HepG2 (cell line): ENCODE results near the gene POLD3. TPM values are rescaled to one million over a fixed set of nuclear protein-coding genes. Genes with fewer than 3 reads are reported as not detected.

Experiments
- ATAC-seq: fragments of 200-7000 bp; cut with Tn5 transposase; 3 replicates; pipeline ENCODE4 v1.9.1; 2020; ENCODE audit warnings: mild to moderate bottlenecking, moderate library complexity
- BruUV-seq: library from RNA; stranded (reverse); fragments of 400-500 nt; replicated peaks from 2 replicates; lab custom pipeline; 2021; lab: Mats Ljungman, UMichigan
- CTCF ChIA-PET: fragments of 300-600 bp; formaldehyde crosslinking; extraction: SDS; loops from one replicate; lab custom pipeline; 2021; ENCODE audit warnings: low total read pairs, inconsistent platforms, low intra/inter-chr PET ratio; lab: Yijun Ruan, JAX
- POLR2A ChIA-PET: fragments of 350-600 bp; sonication (Branson Sonifier 250); formaldehyde crosslinking; loops from one replicate; lab custom pipeline; 2020; ENCODE audit warnings: antibody characterized with exemption, inconsistent platforms; lab: Yijun Ruan, JAX
- DNase-seq: peaks from one replicate; pipeline ENCODE4 v3.0.0-alpha.2; 2015; ENCODE audit warnings: low spot score
- FAIRE-seq: peaks from 3 replicates; lab custom pipeline; 2011; peaks lifted over from hg19 to GRCh38; lab: Jason Lieb, UNC
- H2AFZ ChIP-seq: one replicate; pipeline ENCODE4 v1.6.1; 2011; ENCODE audit warnings: low read length, inconsistent platforms
- H3K27ac ChIP-seq: fragments of 300-600 bp; 3 replicates; pipeline ENCODE4 v1.8.0; 2011; ENCODE audit warnings: mixed run types, mild to moderate bottlenecking, mixed read lengths, low read length, inconsistent platforms; ENCODE audit not compliant: insufficient read depth; ENCODE audit errors: extremely low read length
- H3K27me3 ChIP-seq, 2 experiments: fragments of 200-600 bp in 1 of 2; 2 replicates in 1 of 2; 3 replicates in 1 of 2; pipeline versions ENCODE4 v1.6.0 to v1.8.0; 2011; ENCODE audit warnings: low read length in 2 of 2, mild to moderate bottlenecking in 2 of 2, moderate library complexity in 2 of 2, inconsistent platforms in 1 of 2; ENCODE audit not compliant: insufficient read depth in 2 of 2, control insufficient read depth in 1 of 2
- H3K36me3 ChIP-seq, 2 experiments: fragments of 200-600 bp in 1 of 2; replicated peaks in 1 of 2; 2 replicates in 1 of 2; 3 replicates in 1 of 2; pipeline versions ENCODE4 v1.5.1 to v1.8.0; 2011; ENCODE audit warnings: low read length in 2 of 2, inconsistent platforms in 1 of 2; ENCODE audit not compliant: insufficient read depth in 2 of 2, control insufficient read depth in 1 of 2
- H3K4me1 ChIP-seq: 2 replicates; pipeline ENCODE4 v1.5.1; 2012; ENCODE audit warnings: low read length, inconsistent platforms; ENCODE audit not compliant: insufficient read depth
- H3K4me2 ChIP-seq: 2 replicates; pipeline ENCODE4 v1.6.0; 2011; ENCODE audit warnings: low read depth, low read length, inconsistent platforms
- H3K4me3 ChIP-seq, 3 experiments: fragments of 200-600 bp in 1 of 3; sonication (generic), shearing (Covaris generic) in 1 of 3; replicated peaks in 1 of 3; 2 replicates each; pipeline ENCODE4 v1.5.1; 2011 to 2016; ENCODE audit warnings: low read length in 3 of 3, inconsistent platforms in 2 of 3, low read depth in 2 of 3, mild to moderate bottlenecking in 2 of 3, control low read depth in 1 of 3, mixed read lengths in 1 of 3; ENCODE audit not compliant: insufficient read depth in 1 of 3
- H3K79me2 ChIP-seq: one replicate; pipeline ENCODE4 v1.6.1; 2011; ENCODE audit warnings: low read length, inconsistent platforms; ENCODE audit not compliant: insufficient read depth
- H3K9ac ChIP-seq: 2 replicates; pipeline ENCODE4 v1.6.0; 2011; ENCODE audit warnings: mild to moderate bottlenecking, low read depth, low read length, inconsistent platforms; ENCODE audit not compliant: insufficient read depth
- H3K9me3 ChIP-seq: 2 replicates; pipeline ENCODE4 v1.5.1; 2012; ENCODE audit warnings: mild to moderate bottlenecking, low read length
- H4K20me1 ChIP-seq: 2 replicates; pipeline ENCODE4 v1.6.0; 2011; ENCODE audit warnings: inconsistent platforms, mild to moderate bottlenecking, low read length, moderate library complexity; ENCODE audit not compliant: insufficient read depth
- ARNTL ChIP-seq: sonication (generic); formaldehyde crosslinking; IDR thresholded peaks from 2 replicates; pipeline ENCODE4 v1.4.0; 2020; ENCODE audit warnings: mild to moderate bottlenecking, missing genetic modification reagents
- ESRRA ChIP-seq: sonication (generic); formaldehyde crosslinking; IDR thresholded peaks from 2 replicates; pipeline ENCODE4 v1.5.1; 2020; ENCODE audit warnings: mild to moderate bottlenecking, low read depth, missing genetic modification reagents
- SRSF1 ChIP-seq: fragments of 200-400 bp; formaldehyde crosslinking; optimal IDR thresholded peaks from 2 replicates; pipeline ENCODE3; 2017; ENCODE audit warnings: mild to moderate bottlenecking, low read depth, low read length, moderate library complexity
- SSRP1 ChIP-seq: IDR thresholded peaks from 2 replicates; pipeline ENCODE4 v1.6.1; 2016; ENCODE audit warnings: control low read depth
- ZBTB34 ChIP-seq: sonication (generic); formaldehyde crosslinking; IDR thresholded peaks from 2 replicates; pipeline ENCODE4 v1.8.0; 2022; ENCODE audit warnings: mild to moderate bottlenecking, missing genetic modification reagents
- ZNF124 ChIP-seq: sonication (generic); formaldehyde crosslinking; IDR thresholded peaks from 2 replicates; pipeline ENCODE4 v1.4.0; 2020; ENCODE audit warnings: missing genetic modification reagents
- ZNF205 ChIP-seq: IDR thresholded peaks from 2 replicates; pipeline ENCODE4 v1.6.1; 2018; ENCODE audit warnings: missing biosample characterization, missing genetic modification reagents
- ZNF274 ChIP-seq: sonication (generic); formaldehyde crosslinking; IDR thresholded peaks from 2 replicates; pipeline ENCODE4 v1.5.1; 2020; ENCODE audit warnings: mild to moderate bottlenecking, missing genetic modification reagents
- ZNF354B ChIP-seq: sonication (generic); formaldehyde crosslinking; IDR thresholded peaks from 2 replicates; pipeline ENCODE4 v1.8.0; 2022; ENCODE audit warnings: mild to moderate bottlenecking, missing genetic modification reagents
- ZNF713 ChIP-seq: sonication (generic); formaldehyde crosslinking; IDR thresholded peaks from 2 replicates; pipeline ENCODE4 v1.4.0; 2020; ENCODE audit warnings: mild to moderate bottlenecking, missing genetic modification reagents
- ZNF850 ChIP-seq: sonication (generic); formaldehyde crosslinking; conservative IDR thresholded peaks from 2 replicates; pipeline ENCODE4 v1.9.0; 2021; ENCODE audit warnings: mild to moderate bottlenecking, missing genetic modification reagents
- WGBS: methylation state at CpG from one replicate; pipeline ENCODE4 v1.1.6; 2017; ENCODE audit warnings: low lambda C conversion rate; 5-methylcytosine and 5-hydroxymethylcytosine counted together
- in situ Hi-C: cut with HindIII; loops from 2 replicates; pipeline ENCODE4 v1.10.0; 2017; ENCODE audit warnings: low pct_unique_long_range_greater_than_20kb; ENCODE audit not compliant: extremely low pct_ligation_motif_present
- intact Hi-C: fragments of 100-400 bp; cut with micrococcal nuclease; formaldehyde crosslinking; loops from one replicate; pipeline ENCODE4 v1.10.0; 2022; ENCODE audit not compliant: unreplicated experiment
- polyA plus RNA-seq, 8 experiments: library from polyadenylated mRNA; depleted of rRNA in 3 of 8; stranded (reverse) in 7 of 8; unstranded in 1 of 8; fragments of >200 nt; fragmentation: Illumina TruSeq in 4 of 8; extraction: Trizol in 4 of 8; gene quantifications; 2 replicates each; pipeline versions ENCODE4 v1.2.1 to v1.2.3, GENCODE V29; 2011 to 2016; ENCODE audit warnings: low read depth in 4 of 8, missing spikeins in 1 of 8, mixed read lengths in 1 of 8; ENCODE audit not compliant: insufficient read depth in 1 of 8
- total RNA-seq, 5 experiments: library from RNA; depleted of rRNA; stranded (reverse); fragments of >200 nt; fragmentation: Illumina TruSeq; extraction: Trizol; gene quantifications; 2 replicates each; pipeline ENCODE4 v1.2.3, GENCODE V29; 2016; ENCODE audit warnings: low read depth in 1 of 5
- TF ChIP-seq, protein P1 (sequence below): sonication (generic); formaldehyde crosslinking; IDR thresholded peaks from 2 replicates; pipeline ENCODE4 v1.5.0; 2020; ENCODE audit warnings: missing genetic modification reagents

The POLD3 gene
- total and polyA plus RNA-seq, 2 of the 13 experiments (the other 11 are each of a cell fraction or from before 2014, with no cell fraction given), result 6.3 to 18.9 TPM

DNA sequence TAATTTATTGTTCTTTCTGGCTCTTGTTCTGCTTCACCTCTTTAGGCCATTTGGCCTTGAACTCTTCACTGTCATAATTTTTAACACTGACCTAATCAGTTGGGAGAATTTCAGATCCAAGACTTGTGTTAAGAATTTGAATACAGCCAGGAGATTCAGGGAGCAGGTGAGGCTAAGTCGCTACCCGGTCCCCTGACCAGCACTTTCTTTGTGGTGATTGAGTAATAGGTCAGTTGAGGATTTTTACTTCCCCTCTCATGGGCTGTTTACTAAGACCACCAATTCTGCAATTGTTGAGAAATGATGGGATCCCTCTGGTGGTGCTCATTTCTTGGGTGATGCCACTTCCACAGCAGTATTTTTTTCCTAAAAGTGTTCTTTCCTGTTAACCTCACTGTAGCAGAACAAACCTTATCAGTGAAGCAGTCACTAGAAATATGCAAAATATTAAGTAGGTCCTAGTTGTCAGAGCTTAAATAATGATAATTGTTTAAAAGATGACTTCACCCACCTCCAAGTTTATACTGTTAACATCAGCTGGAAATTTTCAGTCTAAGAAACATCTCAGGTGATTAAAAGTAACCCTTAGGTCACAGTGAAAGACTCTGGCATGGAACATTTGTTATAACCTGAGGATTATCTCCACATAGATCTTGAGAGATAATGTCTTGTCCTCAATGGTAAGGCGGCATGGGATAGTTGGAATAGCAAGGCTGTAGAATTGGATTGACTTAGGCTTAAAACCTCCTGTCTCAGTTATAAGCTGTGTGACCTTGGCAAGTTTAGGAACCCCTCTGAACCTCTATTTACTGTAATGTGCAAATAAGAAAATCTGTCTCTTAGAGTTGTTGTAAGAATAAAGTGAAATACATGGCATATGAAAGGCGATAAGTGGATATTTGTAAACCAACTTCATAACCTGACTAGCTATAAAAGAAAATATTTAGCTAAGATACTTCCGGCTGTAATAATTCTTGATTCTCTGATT is 41.3 kb downstream of the POLD3 start:
- no peak for TF ChIP-seq SRSF1
- TF ChIP-seq SSRP1 (CRISPR knock-in tag), result no peak
- TF ChIP-seq ZNF274 (CRISPR knock-in tag), result no peak
- no peak for TF ChIP-seq ZBTB34 (CRISPR knock-in tag)
- no peak for TF ChIP-seq ZNF124 (CRISPR knock-in tag)
- TF ChIP-seq ESRRA (CRISPR knock-in tag), result no peak
- no peak for TF ChIP-seq ZNF713 (CRISPR knock-in tag)
- TF ChIP-seq ZNF850 (CRISPR knock-in tag), result no peak
- TF ChIP-seq ZNF205 (CRISPR knock-in tag), result no peak
- TF ChIP-seq ZNF354B (CRISPR knock-in tag), result no peak
- TF ChIP-seq, protein P1, sequence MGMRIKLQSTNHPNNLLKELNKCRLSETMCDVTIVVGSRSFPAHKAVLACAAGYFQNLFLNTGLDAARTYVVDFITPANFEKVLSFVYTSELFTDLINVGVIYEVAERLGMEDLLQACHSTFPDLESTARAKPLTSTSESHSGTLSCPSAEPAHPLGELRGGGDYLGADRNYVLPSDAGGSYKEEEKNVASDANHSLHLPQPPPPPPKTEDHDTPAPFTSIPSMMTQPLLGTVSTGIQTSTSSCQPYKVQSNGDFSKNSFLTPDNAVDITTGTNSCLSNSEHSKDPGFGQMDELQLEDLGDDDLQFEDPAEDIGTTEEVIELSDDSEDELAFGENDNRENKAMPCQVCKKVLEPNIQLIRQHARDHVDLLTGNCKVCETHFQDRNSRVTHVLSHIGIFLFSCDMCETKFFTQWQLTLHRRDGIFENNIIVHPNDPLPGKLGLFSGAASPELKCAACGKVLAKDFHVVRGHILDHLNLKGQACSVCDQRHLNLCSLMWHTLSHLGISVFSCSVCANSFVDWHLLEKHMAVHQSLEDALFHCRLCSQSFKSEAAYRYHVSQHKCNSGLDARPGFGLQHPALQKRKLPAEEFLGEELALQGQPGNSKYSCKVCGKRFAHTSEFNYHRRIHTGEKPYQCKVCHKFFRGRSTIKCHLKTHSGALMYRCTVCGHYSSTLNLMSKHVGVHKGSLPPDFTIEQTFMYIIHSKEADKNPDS (CRISPR knock-in tag), result no peak
- TF ChIP-seq ARNTL (CRISPR knock-in tag), result no peak
- POLR2A ChIA-PET, result no interaction called here
- no peaks in the 10 kb centered on the region for H3K27me3 ChIP-seq
- peaks cover 5 to 25% of the 10 kb centered on the region in 2 experiments for H3K36me3 ChIP-seq
- H3K4me1 ChIP-seq, result no peaks in the 10 kb centered on the region
- no peak overlapping the region for H3K27ac ChIP-seq
- H4K20me1 ChIP-seq, result no peaks in the 10 kb centered on the region
- no peak for ATAC-seq
- H3K4me2 ChIP-seq, result no peak overlapping the region
- WGBS, result 98% methylated on average over 5 of the region's 5 CpGs
- intact Hi-C loops, result no loop called here
- H3K79me2 ChIP-seq, result no peaks in the 10 kb centered on the region
- no peak for FAIRE-seq
- no peak overlapping the region for H3K9ac ChIP-seq
- H3K9me3 ChIP-seq, result no peaks in the 10 kb centered on the region
- BruUV-seq, result no TSS peak
- no peak overlapping the region for H3K4me3 ChIP-seq
- in situ Hi-C loops, result no loop called here
- CTCF ChIA-PET, result interaction anchor here (1.2 to 1.4 kb wide), 2 partner anchors 50 to 60 kb away, joined by 3 to 4 read pairs; no protein-coding TSS in a partner anchor
- DNase-seq, result no peak
- H2AFZ ChIP-seq, result no peak overlapping the region
